ENCODE measurements around the gene POLRMT. TPM values are rescaled to one million over a fixed set of nuclear protein-coding genes. Genes with fewer than 3 reads are reported as not detected.
"Not testable (repeated sequence)": the region's sequence is repeated elsewhere in the genome, so short reads cannot be mapped to it uniquely, and the experiment has no call there.

Gene POLRMT
- total RNA-seq, 1 donor from 2014 or later = 45.3 TPM

DNA sequence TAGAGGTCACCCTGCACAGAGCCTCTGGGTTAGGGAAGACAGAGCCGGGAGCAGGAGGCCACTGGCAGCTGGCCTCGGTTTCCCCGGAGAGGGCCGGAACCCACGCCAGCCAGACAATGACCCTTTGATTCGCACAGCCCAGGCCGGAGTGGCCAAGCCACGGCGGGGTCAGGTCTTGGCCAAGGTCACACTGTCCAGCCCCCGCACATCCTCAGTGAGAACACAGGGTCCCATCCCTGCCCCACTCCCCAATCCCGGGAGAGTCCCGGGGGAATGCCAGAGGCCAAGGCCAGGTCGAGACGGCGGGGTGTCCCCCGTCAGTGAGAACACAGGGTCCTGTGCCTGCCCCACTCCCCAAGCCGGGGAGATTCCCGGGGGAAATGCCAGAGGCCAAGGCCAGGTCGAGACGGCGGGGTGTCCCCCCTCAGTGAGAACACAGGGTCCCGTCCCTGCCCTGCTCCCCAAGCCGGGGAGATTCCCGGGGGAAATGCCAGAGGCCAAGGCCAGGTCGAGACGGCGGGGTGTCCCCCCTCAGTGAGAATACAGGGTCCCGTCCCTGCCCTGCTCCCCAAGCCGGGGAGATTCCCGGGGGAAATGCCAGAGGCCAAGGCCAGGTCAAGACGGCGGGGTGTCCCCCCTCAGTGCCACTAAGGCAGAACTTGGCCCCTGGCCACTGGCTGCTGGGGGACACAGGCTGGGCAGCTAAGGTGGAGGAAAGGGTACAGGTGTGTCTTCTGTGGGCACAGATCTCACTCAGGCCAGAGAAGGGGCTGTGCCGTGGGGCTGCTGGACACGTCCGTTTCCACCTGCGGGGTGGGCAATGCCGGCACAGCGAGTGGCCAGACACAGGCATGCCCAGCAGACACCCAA, 41.2 kb upstream of the POLRMT start:
- Mint-ChIP-seq H3K27ac (ENCODE audit: unreplicated experiment) (no peak overlapping the region), H3K9me3 (ENCODE audit: unreplicated experiment) (peaks cover 2% of the 10 kb centered on the region), H3K4me1 (ENCODE audit: low read depth, unreplicated experiment) (peaks cover 9% of the 10 kb centered on the region), H3K4me3 (ENCODE audit: unreplicated experiment) (no peak overlapping the region), H3K27me3 (ENCODE audit: low read depth, unreplicated experiment) (peaks cover 3% of the 10 kb centered on the region), H3K36me3 (ENCODE audit: low read depth, unreplicated experiment) (peaks cover 6% of the 10 kb centered on the region)
- no peak for TF ChIP-seq EZH2 (IDR thresholded peaks at IDR 0.05; ENCODE audit: insufficient read depth, low read length)
- TF ChIP-seq, protein P1, sequence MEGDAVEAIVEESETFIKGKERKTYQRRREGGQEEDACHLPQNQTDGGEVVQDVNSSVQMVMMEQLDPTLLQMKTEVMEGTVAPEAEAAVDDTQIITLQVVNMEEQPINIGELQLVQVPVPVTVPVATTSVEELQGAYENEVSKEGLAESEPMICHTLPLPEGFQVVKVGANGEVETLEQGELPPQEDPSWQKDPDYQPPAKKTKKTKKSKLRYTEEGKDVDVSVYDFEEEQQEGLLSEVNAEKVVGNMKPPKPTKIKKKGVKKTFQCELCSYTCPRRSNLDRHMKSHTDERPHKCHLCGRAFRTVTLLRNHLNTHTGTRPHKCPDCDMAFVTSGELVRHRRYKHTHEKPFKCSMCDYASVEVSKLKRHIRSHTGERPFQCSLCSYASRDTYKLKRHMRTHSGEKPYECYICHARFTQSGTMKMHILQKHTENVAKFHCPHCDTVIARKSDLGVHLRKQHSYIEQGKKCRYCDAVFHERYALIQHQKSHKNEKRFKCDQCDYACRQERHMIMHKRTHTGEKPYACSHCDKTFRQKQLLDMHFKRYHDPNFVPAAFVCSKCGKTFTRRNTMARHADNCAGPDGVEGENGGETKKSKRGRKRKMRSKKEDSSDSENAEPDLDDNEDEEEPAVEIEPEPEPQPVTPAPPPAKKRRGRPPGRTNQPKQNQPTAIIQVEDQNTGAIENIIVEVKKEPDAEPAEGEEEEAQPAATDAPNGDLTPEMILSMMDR (IDR thresholded peaks at IDR 0.05; ENCODE audit: insufficient read depth, low read depth, low read length) = no peak
- no peaks in the 10 kb centered on the region for H3K27me3 ChIP-seq (ENCODE audit: insufficient read depth, low read length)
- no peak overlapping the region for H3K4me3 ChIP-seq (ENCODE audit: insufficient read depth, low read depth, low read length)
- H2AFZ ChIP-seq (ENCODE audit: low read depth, low read length) = no peak overlapping the region
- H3K27ac ChIP-seq (ENCODE audit: low read depth, low read length) = no peak overlapping the region
- no peaks in the 10 kb centered on the region for H3K9me3 ChIP-seq (ENCODE audit: insufficient read depth, low read depth, low read length)
- DNase-seq (ENCODE audit: low read depth) (no peak), FAIRE-seq (no peak)
- no peak overlapping the region for H3K9ac ChIP-seq (ENCODE audit: low read length)
- peaks cover 24% of the 10 kb centered on the region for H3K79me2 ChIP-seq (ENCODE audit: insufficient read depth, low read length)
- H3K4me1 ChIP-seq (ENCODE audit: insufficient read depth, low read length) = peaks cover 33% of the 10 kb centered on the region
- no peak overlapping the region for H3K4me2 ChIP-seq (ENCODE audit: low read length)
- peaks cover 15% of the 10 kb centered on the region for H4K20me1 ChIP-seq (ENCODE audit: insufficient read depth, low read length)
- H3K36me3 ChIP-seq (ENCODE audit: insufficient read depth, low read length) = no peaks in the 10 kb centered on the region

DNA sequence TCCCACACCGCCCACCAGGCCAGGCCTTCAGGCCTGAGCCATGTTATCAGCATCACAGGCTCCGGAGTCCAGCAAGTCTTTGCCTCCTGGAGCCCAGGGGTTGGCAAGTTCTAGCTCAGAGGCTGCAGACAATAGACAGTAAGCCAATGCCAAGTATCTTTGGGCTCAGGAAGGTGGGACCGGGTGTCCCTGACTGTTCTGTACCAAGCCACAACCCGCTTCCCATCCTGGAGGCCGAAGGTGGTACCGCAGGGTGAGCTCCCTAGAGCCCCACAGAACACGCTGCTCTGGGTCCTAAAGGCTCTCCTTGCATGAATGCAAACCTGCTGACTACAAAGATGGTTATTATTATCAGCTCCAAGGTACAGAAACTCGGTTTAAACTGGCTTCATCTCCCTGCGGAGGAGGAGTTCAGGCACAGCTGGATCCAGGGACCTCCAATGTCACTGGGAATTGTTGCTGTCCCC, 37.3 kb upstream of the POLRMT start:
- Histone ChIP-seq H3K36me3 (ENCODE audit: insufficient read depth, low read length) (no peaks in the 10 kb centered on the region), H3K79me2 (ENCODE audit: insufficient read depth, low read length) (no peaks in the 10 kb centered on the region), H4K20me1 (ENCODE audit: insufficient read depth, low read length) (no peaks in the 10 kb centered on the region), H3K9me3 (ENCODE audit: insufficient read depth, low read depth, low read length) (peaks cover 3% of the 10 kb centered on the region), H3K4me1 (ENCODE audit: insufficient read depth, low read length) (peaks cover 3% of the 10 kb centered on the region), H3K27me3 (ENCODE audit: insufficient read depth, low read length) (no peaks in the 10 kb centered on the region), H2AFZ (ENCODE audit: low read depth, low read length) (no peak overlapping the region), H3K9ac (ENCODE audit: low read length) (no peak overlapping the region), H3K27ac (ENCODE audit: low read depth, low read length) (no peak overlapping the region), H3K4me3 (ENCODE audit: insufficient read depth, low read depth, low read length) (no peak overlapping the region), H3K4me2 (ENCODE audit: low read length) (no peak overlapping the region)
- FAIRE-seq (no peak), DNase-seq (ENCODE audit: low read depth) (no peak)
- peaks cover 3% of the 10 kb centered on the region for H3K27me3 Mint-ChIP-seq (ENCODE audit: low read depth, unreplicated experiment)
- no peak overlapping the region for H3K4me3 Mint-ChIP-seq (ENCODE audit: unreplicated experiment)
- TF ChIP-seq, protein P1 (IDR thresholded peaks at IDR 0.05; ENCODE audit: insufficient read depth, low read depth, low read length) = no peak
- TF ChIP-seq EZH2 (IDR thresholded peaks at IDR 0.05; ENCODE audit: insufficient read depth, low read length) = no peak
- H3K9me3 Mint-ChIP-seq (ENCODE audit: unreplicated experiment) = peaks cover 12% of the 10 kb centered on the region
- H3K27ac Mint-ChIP-seq (ENCODE audit: unreplicated experiment) = no peak overlapping the region
- peaks cover 11% of the 10 kb centered on the region for H3K36me3 Mint-ChIP-seq (ENCODE audit: low read depth, unreplicated experiment)
- peaks cover 3% of the 10 kb centered on the region for H3K4me1 Mint-ChIP-seq (ENCODE audit: low read depth, unreplicated experiment)

DNA sequence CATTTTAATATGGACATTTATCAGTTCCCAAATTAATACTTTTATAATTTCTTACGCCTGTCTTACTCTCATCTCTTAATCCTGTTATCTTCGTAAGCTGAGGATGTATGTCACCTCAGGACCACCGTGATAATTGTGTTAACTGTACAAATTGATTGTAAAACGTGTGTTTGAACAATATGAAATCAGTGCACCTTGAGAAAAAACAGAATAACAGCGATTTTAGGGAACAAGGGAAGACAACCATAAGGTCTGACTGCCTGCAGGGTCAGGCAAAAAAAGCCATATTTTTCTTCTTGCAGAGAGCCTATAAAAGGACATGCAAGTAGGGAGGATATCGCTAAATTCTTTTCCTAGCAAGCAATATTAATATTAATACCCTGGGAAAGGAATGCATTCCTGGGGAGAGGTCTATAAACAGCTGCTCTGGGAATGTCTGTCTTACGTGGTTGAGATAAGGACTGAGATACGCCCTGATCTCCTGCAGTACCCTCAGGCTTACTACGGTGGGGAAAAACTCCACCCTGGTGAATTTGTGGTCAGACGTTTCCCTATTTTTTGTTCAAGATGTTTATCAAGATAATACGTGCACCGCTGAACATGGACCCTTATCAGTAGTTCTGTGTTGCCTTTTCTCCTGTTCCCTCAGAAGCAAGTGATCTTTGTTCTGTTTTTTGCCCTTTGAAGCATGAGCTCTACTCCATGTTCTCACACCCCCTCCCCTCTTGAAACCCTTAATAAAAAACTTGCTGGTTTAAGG, 35.5 kb upstream of the POLRMT start:
- peaks cover 11% of the 10 kb centered on the region for H3K36me3 Mint-ChIP-seq (ENCODE audit: low read depth, unreplicated experiment)
- not testable (repeated sequence) for H3K27me3 ChIP-seq (ENCODE audit: insufficient read depth, low read length); H3K79me2 ChIP-seq (ENCODE audit: insufficient read depth, low read length); H3K4me2 ChIP-seq (ENCODE audit: low read length); H3K4me1 Mint-ChIP-seq (ENCODE audit: low read depth, unreplicated experiment); H3K36me3 ChIP-seq (ENCODE audit: insufficient read depth, low read length); H4K20me1 ChIP-seq (ENCODE audit: insufficient read depth, low read length); H2AFZ ChIP-seq (ENCODE audit: low read depth, low read length); H3K4me3 ChIP-seq (ENCODE audit: insufficient read depth, low read depth, low read length); H3K4me1 ChIP-seq (ENCODE audit: insufficient read depth, low read length); FAIRE-seq; H3K9me3 ChIP-seq (ENCODE audit: insufficient read depth, low read depth, low read length); H3K27me3 Mint-ChIP-seq (ENCODE audit: low read depth, unreplicated experiment); H3K4me3 Mint-ChIP-seq (ENCODE audit: unreplicated experiment); H3K9ac ChIP-seq (ENCODE audit: low read length); H3K27ac Mint-ChIP-seq (ENCODE audit: unreplicated experiment)
- H3K27ac ChIP-seq (ENCODE audit: low read depth, low read length) = peak overlapping the region; percentile 45
- peaks cover 12% of the 10 kb centered on the region for H3K9me3 Mint-ChIP-seq (ENCODE audit: unreplicated experiment)
- peak; percentile 64 for DNase-seq (ENCODE audit: low read depth)

DNA sequence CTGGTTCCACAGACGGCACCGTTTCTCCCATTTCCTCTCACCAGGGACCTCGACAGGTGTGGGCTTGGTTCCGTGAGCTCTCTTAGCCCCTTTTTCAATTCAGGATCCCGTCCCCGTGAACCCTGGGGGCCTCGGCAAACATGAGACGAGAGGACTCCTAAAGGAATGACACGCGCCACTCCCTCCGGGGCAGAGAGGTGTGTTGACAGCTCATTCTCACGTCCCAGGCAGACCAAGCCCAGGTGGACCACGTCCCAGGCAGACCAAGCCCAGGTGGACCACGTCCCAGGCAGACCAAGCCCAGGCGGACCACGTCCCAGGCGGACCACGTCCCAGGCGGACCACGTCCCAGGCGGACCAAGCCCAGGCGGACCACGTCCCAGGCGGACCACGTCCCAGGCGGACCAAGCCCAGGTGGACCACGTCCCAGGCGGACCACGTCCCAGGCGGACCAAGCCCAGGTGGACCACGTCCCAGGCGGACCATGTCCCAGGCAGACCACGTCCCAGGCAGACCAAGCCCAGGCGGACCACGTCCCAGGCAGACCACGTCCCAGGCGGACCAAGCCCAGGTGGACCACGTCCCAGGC, 33.7 kb upstream of the POLRMT start:
- H3K27ac Mint-ChIP-seq (ENCODE audit: unreplicated experiment); H3K36me3 ChIP-seq (ENCODE audit: insufficient read depth, low read length); H3K4me1 Mint-ChIP-seq (ENCODE audit: low read depth, unreplicated experiment); FAIRE-seq; H3K27me3 ChIP-seq (ENCODE audit: insufficient read depth, low read length); H2AFZ ChIP-seq (ENCODE audit: low read depth, low read length); H3K4me3 Mint-ChIP-seq (ENCODE audit: unreplicated experiment); H3K36me3 Mint-ChIP-seq (ENCODE audit: low read depth, unreplicated experiment); H3K4me3 ChIP-seq (ENCODE audit: insufficient read depth, low read depth, low read length); H3K4me1 ChIP-seq (ENCODE audit: insufficient read depth, low read length); H3K27ac ChIP-seq (ENCODE audit: low read depth, low read length); H3K9me3 ChIP-seq (ENCODE audit: insufficient read depth, low read depth, low read length); H4K20me1 ChIP-seq (ENCODE audit: insufficient read depth, low read length); H3K9ac ChIP-seq (ENCODE audit: low read length); H3K4me2 ChIP-seq (ENCODE audit: low read length); DNase-seq (ENCODE audit: low read depth); H3K27me3 Mint-ChIP-seq (ENCODE audit: low read depth, unreplicated experiment): not testable (repeated sequence)
- peaks cover 12% of the 10 kb centered on the region for H3K79me2 ChIP-seq (ENCODE audit: insufficient read depth, low read length)
- peaks cover 12% of the 10 kb centered on the region for H3K9me3 Mint-ChIP-seq (ENCODE audit: unreplicated experiment)

All from astrocyte (in vitro differentiated cells and primary cell).